Heart right ventricle (tissue), 16 donors: ENCODE results near the gene SKAP2. TPM values are rescaled to one million over a fixed set of nuclear protein-coding genes. Genes with fewer than 3 reads are reported as not detected.

ENCODE experiments used
- ATAC-seq, 8 donors: fragments of 200-7000 bp; cut with Tn5 transposase; one replicate each; pipeline ENCODE4 v1.9.1; 2020; ENCODE audit warnings: mild to moderate bottlenecking in 8 of 8, moderate library complexity in 8 of 8, moderate number of reproducible peaks in 1 of 8
- DNase-seq, 2 donors: peaks; one replicate each; pipeline ENCODE4 v3.0.0-alpha.2; 2020
- H3K27ac ChIP-seq, 10 donors: fragments of 200-600 bp; sonication (generic) in 2 of 10; one replicate each; pipeline versions ENCODE4 v1.5.0 to v1.8.0; 2020 to 2022; ENCODE audit warnings: mild to moderate bottlenecking in 3 of 10
- H3K27me3 ChIP-seq, 7 donors: fragments of 200-600 bp; one replicate each; pipeline ENCODE4 v1.8.0; 2021 to 2022; ENCODE audit warnings: mild to moderate bottlenecking in 2 of 7
- H3K36me3 ChIP-seq, 9 donors: fragments of 200-600 bp; sonication (generic) in 1 of 9; one replicate each; pipeline versions ENCODE4 v1.5.0 to v1.8.0; 2020 to 2022; ENCODE audit warnings: mild to moderate bottlenecking in 2 of 9
- H3K4me1 ChIP-seq, 9 donors: fragments of 200-600 bp; sonication (generic) in 1 of 9; one replicate each; pipeline versions ENCODE4 v1.5.0 to v1.8.0; 2020 to 2022; ENCODE audit warnings: mild to moderate bottlenecking in 4 of 9
- H3K4me3 ChIP-seq, 10 donors: fragments of 200-600 bp; sonication (generic) in 2 of 10; one replicate each; pipeline versions ENCODE4 v1.5.0 to v1.8.0; 2020 to 2022; ENCODE audit warnings: mild to moderate bottlenecking in 7 of 10, moderate library complexity in 2 of 10
- H3K9me3 ChIP-seq, 11 donors: fragments of 200-600 bp in 10 of 11; sonication (generic) in 2 of 11; one replicate each; pipeline versions ENCODE4 v1.5.0 to v1.8.0; 2013 to 2022; ENCODE audit warnings: mild to moderate bottlenecking in 2 of 11, control low read depth in 1 of 11, moderate library complexity in 1 of 11
- CTCF ChIP-seq, 9 donors: fragments of 200-600 bp; sonication (generic) in 2 of 9; IDR thresholded peaks; one replicate each; pipeline versions ENCODE4 v1.5.0 to v1.8.0; 2021 to 2022; ENCODE audit warnings: antibody characterized with exemption in 9 of 9, mild to moderate bottlenecking in 5 of 9, moderate library complexity in 1 of 9
- WGBS, 2 donors: extraction: QIAGEN DNeasy Blood & Tissue Kit; methylation state at CpG; one replicate each; pipeline ENCODE4 v1.1.7; 2013; ENCODE audit warnings: inconsistent platforms in 1 of 2; 5-methylcytosine and 5-hydroxymethylcytosine counted together
- intact Hi-C, 10 donors: fragments of 100-400 bp; cut with DNase I; formaldehyde crosslinking; loops; one replicate each; pipeline versions ENCODE4 v1.11.1 to v1.14.2; 2022
- polyA plus RNA-seq, 2 donors: library from polyadenylated mRNA; stranded (reverse); fragments of 200-250 nt; gene quantifications; one replicate each; pipeline ENCODE4 v1.2.3, GENCODE V29; 2013
- total RNA-seq, 10 donors: library from RNA; stranded (reverse); fragmentation: NEBNext Ultra II Directional in 3 of 10; extraction: Animal tissue kit (Norgen Biotek cat#: 25700) in 3 of 10; gene quantifications; one replicate each; pipeline versions ENCODE4 v1.2.1 to v1.2.4, GENCODE V29; 2021 to 2023
- donor health status: Arrhythmogenic right ventricular cardiomyopathy.
- donor health status: ischemic (EF 13 %, LVEDD 7.1; RV severe dilation, severe dysfunction).
- donor health status: healthy with polysubstance abuse.
- donor health status: DM: no; HTN: yes; CAD: no.
- donor health status: DM: no; HTN: no; CAD: no.
- donor health status: ischemic (EF 25% LVEDD 6.9; RV normal size, moderate dysfunction).
- donor health status: ischemic (EF 25% LVEDD 5.7; RV mildly dilated, moderate dysfunction).
- donor health status: healthy.
- donor health status: DM: yes; HTN: yes; CAD: no.
- donor health status: Ischemic cardiomyopathy.
- donor health status: ischemic (EF 35%, LVEDD 5.7; RV mildly dilated, moderate dysfunction).
- donor health status: nonischemic (EF 11% LVEDD 7.7; RV severe dilation, severe dysfunction).
- donor health status: DM: yes; HTN: yes; CAD: no.
- donor health status: PGD.
- donor health status: ischemic (EF 29% LVEDD 5.4; RV normal size, mild dysfunction).
- donor health status: nonischemic (EF 23%, LVEDD 6.1; RV moderate dilation, normal function).

SKAP2 gene
- total and polyA plus RNA-seq, 12 donors, result 1.9 to 12.3 (median 4.6) TPM

DNA sequence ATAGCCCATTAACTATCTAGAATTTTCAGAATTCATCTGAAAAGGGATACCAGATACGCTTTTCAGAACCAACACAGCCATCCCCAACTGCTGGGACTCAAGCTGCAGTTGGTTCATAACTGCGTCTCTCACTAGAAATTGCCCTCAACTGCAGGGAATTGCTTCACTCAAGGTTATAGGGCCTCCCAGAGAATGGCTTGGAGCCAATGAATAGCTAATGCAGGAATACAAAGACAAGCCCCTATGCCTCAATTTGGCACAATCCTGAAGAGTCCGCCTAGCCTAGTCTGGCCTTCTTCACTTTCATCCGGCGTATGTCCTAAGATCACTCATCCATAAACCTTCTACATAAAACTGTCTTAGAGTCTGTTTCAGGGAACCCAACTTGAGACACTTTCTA lies 164.0 kb downstream of the SKAP2 start:
- intact Hi-C loops, result no loop called here
- no peaks in the 10 kb centered on the region for H3K36me3 ChIP-seq
- no peak overlapping the region for H3K27ac ChIP-seq
- H3K9me3 ChIP-seq, result no peaks in the 10 kb centered on the region
- TF ChIP-seq CTCF (IDR thresholded peaks at IDR 0.05), result no peak
- H3K27me3 ChIP-seq, result peaks cover 0 to 18% (median 3%) of the 10 kb centered on the region in 7 donors
- 95 to 97% methylated on average over 5 of the region's 5 CpGs for WGBS, 2 donors
- DNase-seq (no peak), ATAC-seq (no peak)
- no peak overlapping the region for H3K4me3 ChIP-seq
- peaks cover 0 to 5% (median 0%) of the 10 kb centered on the region in 9 donors for H3K4me1 ChIP-seq

DNA sequence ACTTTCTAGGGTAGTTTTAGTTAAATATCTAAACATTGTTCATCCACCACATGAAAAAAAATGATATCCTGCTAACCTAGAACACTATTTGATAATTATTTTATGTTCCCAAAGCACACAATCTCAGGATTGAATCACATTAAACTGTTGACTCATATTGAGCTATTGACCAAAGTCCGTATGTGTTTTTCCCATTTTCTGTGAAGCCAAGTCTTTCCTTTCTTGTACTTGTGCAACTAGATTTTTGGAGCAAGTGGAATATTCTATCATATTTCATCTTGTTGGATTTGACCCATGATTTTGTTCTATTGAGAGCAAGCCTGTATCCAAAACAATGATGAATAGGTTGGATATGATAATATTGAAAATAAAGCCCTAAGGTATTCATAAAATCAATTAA lies 164.6 kb downstream of the SKAP2 start:
- no peaks in the 10 kb centered on the region for H3K4me1 ChIP-seq
- no peaks in the 10 kb centered on the region for H3K9me3 ChIP-seq
- no peak overlapping the region for H3K27ac ChIP-seq
- intact Hi-C loops, result no loop called here
- no peak for ATAC-seq
- WGBS, 2 donors, result 92 to 99% methylated on average over 1 of the region's 1 CpG
- H3K36me3 ChIP-seq, result no peaks in the 10 kb centered on the region
- no peak overlapping the region for H3K4me3 ChIP-seq
- peaks cover 0 to 18% (median 3%) of the 10 kb centered on the region in 7 donors for H3K27me3 ChIP-seq
- DNase-seq, result no peak
- no peak for TF ChIP-seq CTCF (IDR thresholded peaks at IDR 0.05)

DNA sequence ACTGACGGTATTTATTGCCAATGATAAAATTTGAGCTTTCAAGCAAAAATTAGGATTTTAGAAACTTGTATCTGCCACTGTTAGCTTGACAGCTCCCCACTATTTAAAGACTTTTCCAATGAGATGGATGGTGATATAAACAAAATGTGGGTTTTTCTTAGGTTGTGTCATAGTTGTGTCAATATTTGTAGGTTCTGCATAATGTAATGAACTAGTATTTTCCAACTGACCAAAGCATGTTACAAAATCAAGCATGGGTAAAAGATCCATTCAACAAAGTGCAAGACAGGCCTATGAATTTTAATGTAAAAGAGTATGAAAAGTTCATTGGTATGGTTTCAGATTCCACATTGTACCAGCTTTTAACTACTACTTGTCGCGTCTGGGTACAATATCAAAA lies 165.6 kb downstream of the SKAP2 start:
- no peaks in the 10 kb centered on the region for H3K9me3 ChIP-seq
- ATAC-seq (no peak), DNase-seq (no peak)
- no peaks in the 10 kb centered on the region for H3K36me3 ChIP-seq
- WGBS, 2 donors, result 94 to 97% methylated on average over 3 of the region's 3 CpGs
- H3K27ac ChIP-seq, result no peak overlapping the region
- TF ChIP-seq CTCF (IDR thresholded peaks at IDR 0.05), result no peak
- no peak overlapping the region for H3K4me3 ChIP-seq
- no peaks in the 10 kb centered on the region for H3K4me1 ChIP-seq
- intact Hi-C loops, result no loop called here
- H3K27me3 ChIP-seq, result peaks cover 0 to 18% (median 3%) of the 10 kb centered on the region in 7 donors

DNA sequence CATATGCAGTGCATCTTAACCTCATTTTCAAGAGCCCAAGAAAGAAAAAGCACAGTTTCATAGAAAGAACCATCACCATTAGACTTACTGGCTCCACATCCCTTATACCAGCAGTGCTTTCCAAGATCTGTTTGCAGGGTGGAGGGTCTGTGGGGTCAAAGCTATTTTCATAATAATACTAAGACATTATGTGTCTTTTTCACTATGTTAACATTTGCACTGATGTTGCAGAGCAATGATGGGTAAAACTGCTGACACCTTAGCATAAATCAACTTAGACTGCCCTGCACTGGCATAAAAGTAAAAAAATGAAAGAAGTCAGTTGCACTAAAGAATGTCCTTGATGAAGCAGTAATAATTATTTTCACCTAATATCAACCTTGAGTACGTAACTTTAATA lies 166.2 kb downstream of the SKAP2 start:
- no peak for ATAC-seq
- no peak for TF ChIP-seq CTCF (IDR thresholded peaks at IDR 0.05)
- Histone ChIP-seq H3K4me3 (no peak overlapping the region), H3K4me1 (no peaks in the 10 kb centered on the region), H3K36me3 (no peaks in the 10 kb centered on the region), H3K27me3 (peaks cover 0 to 18% (median 3%) of the 10 kb centered on the region in 7 donors), H3K27ac (no peak overlapping the region), H3K9me3 (no peaks in the 10 kb centered on the region)
- intact Hi-C loops, result no loop called here
- WGBS, 2 donors, result 96 to 100% methylated on average over 1 of the region's 1 CpG
- no peak for DNase-seq
